B cell (primary cell): ENCODE results near the gene PSMA3.

Experiments used
- EZH2 ChIP-seq: IDR thresholded peaks from 2 replicates; pipeline ENCODE4 v1.6.1; 2012; ENCODE audit warnings: borderline replicate concordance, low read depth, mild to moderate bottlenecking, moderate library complexity, low read length; ENCODE audit not compliant: insufficient read depth, poor library complexity, severe bottlenecking
- TF ChIP-seq, protein P1 (sequence below): fragments of 200-600 bp; IDR thresholded peaks from one replicate; pipeline ENCODE4 v1.8.0; 2022; ENCODE audit warnings: antibody characterized with exemption, mild to moderate bottlenecking

DNA sequence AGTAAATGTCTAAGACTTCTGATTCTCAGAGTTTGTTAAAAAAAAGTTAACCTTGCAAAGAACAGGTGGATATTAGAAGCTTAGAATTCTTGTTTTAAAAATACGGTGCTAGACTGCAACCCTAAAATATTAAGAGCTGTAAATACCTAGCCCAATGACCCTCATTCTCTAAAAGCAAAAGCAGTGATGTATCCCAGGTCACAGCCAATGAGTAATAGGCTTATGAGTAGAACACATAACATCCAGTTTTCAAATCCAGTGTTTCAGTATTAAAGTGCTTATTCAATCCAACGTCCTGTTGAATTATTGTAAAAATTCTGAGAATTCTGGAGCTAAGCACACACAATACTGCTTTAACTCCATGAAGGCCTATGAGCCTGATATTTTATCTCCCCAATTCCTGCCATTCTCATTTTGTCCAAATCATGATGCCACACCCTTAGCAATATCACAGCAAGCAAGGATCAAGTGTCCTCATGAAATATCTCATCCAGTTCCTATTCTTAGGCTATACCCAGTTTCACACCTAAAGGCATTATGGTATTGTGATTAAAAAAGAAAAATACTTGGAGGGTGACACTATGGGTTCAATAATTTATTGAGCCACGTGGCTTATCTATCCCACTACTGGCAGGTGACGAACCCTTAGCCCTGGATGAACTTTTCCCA is 38.4 kb downstream of the PSMA3 start:
- TF ChIP-seq, protein P1, sequence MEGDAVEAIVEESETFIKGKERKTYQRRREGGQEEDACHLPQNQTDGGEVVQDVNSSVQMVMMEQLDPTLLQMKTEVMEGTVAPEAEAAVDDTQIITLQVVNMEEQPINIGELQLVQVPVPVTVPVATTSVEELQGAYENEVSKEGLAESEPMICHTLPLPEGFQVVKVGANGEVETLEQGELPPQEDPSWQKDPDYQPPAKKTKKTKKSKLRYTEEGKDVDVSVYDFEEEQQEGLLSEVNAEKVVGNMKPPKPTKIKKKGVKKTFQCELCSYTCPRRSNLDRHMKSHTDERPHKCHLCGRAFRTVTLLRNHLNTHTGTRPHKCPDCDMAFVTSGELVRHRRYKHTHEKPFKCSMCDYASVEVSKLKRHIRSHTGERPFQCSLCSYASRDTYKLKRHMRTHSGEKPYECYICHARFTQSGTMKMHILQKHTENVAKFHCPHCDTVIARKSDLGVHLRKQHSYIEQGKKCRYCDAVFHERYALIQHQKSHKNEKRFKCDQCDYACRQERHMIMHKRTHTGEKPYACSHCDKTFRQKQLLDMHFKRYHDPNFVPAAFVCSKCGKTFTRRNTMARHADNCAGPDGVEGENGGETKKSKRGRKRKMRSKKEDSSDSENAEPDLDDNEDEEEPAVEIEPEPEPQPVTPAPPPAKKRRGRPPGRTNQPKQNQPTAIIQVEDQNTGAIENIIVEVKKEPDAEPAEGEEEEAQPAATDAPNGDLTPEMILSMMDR = no peak
- no peak for TF ChIP-seq EZH2
